ENCODE measurements around the gene ZNF92. TPM values are rescaled to one million over a fixed set of nuclear protein-coding genes. Genes with fewer than 3 reads are reported as not detected.

The ZNF92 gene
- total and polyA plus RNA-seq, 2 donors (not counting 1 experiment from before 2014, with no cell fraction given), result 8.2 to 65.4 TPM

DNA sequence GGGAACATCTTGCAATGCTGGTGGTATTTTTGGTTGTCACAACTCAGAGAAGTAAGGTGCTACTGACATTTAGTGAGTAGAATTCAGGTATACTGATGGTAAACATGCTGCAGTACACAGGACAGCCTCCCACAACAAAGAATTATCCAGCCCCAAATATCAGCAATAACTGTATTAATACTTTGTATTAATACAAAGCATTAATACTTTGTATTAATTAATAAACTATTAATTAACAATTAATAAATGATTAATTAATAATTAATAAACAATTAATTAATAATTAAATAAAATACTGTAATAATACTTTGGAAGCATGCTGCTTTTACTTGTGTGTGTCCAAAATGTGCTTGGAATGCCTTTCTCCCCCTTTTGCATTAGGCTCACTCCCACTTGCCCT, 62.5 kb downstream of the ZNF92 start:
- no peak overlapping the region for H3K27ac Mint-ChIP-seq
- H3K4me3 ChIP-seq (ENCODE audit: control extremely low read depth in 1 of 5, extremely low read depth in 1 of 5, insufficient read depth in 1 of 5, low read depth in 2 of 5, low read length in 4 of 5), result no peak overlapping the region
- H3K9me3 Mint-ChIP-seq (ENCODE audit: insufficient read depth), result no peaks in the 10 kb centered on the region
- H3K4me3 Mint-ChIP-seq, result no peak overlapping the region
- H3K9me3 ChIP-seq (ENCODE audit: control extremely low read depth in 1 of 3, control insufficient read depth in 2 of 3, insufficient read depth in 1 of 3, low read length in 2 of 3), result no peaks in the 10 kb centered on the region
- TF ChIP-seq CTCF (IDR thresholded peaks at IDR 0.05), result no peak
- TF ChIP-seq EZH2 (IDR thresholded peaks at IDR 0.05; ENCODE audit: borderline replicate concordance, insufficient read depth, low read depth, low read length, poor library complexity, severe bottlenecking), result no peak
- intact Hi-C loops (cut with micrococcal nuclease), result no loop called here
- H3K36me3 ChIP-seq (replicated peaks in 1 of 2; ENCODE audit: control extremely low read depth in 1 of 2, control insufficient read depth in 1 of 2, extremely low read depth in 1 of 2, insufficient read depth in 2 of 2, low read length in 1 of 2), result no peaks in the 10 kb centered on the region
- no peak overlapping the region for H3K9ac ChIP-seq (ENCODE audit: low read length)
- H3K79me2 ChIP-seq (ENCODE audit: control insufficient read depth, insufficient read depth, low read length), result no peaks in the 10 kb centered on the region
- no peaks in the 10 kb centered on the region for H4K20me1 ChIP-seq (ENCODE audit: control insufficient read depth, insufficient read depth, low read length, poor library complexity, severe bottlenecking)
- ATAC-seq (ENCODE audit: low read depth) (no peak), DNase-seq (no peak)
- no peaks in the 10 kb centered on the region for H3K4me1 ChIP-seq (ENCODE audit: control insufficient read depth in 2 of 2, insufficient read depth in 2 of 2, low read length in 2 of 2)
- CTCF ChIA-PET, result no interaction called here
- no peak overlapping the region for H3K27ac ChIP-seq (ENCODE audit: low read length in 2 of 2)
- H3K4me1 Mint-ChIP-seq, result peaks cover 2% of the 10 kb centered on the region
- H3K27me3 ChIP-seq (replicated peaks in 1 of 4; ENCODE audit: control extremely low read depth in 1 of 4, control insufficient read depth in 3 of 4, insufficient read depth in 4 of 4, low read length in 3 of 4), result no peaks in the 10 kb centered on the region
- H3K27me3 Mint-ChIP-seq, result peaks cover 4% of the 10 kb centered on the region
- no peak overlapping the region for H2AFZ ChIP-seq (ENCODE audit: insufficient read depth, low read depth, low read length, poor library complexity, severe bottlenecking)
- POLR2A ChIA-PET, result no interaction called here
- no peak overlapping the region for H3K4me2 ChIP-seq (replicated peaks; ENCODE audit: low read depth, low read length, poor library complexity, severe bottlenecking)

- intact Hi-C loops (cut with micrococcal nuclease), result no loop called here
- Histone ChIP-seq H3K9me3 (ENCODE audit: control extremely low read depth in 1 of 3, control insufficient read depth in 2 of 3, insufficient read depth in 1 of 3, low read length in 2 of 3) (peaks cover 0 to 2% (median 0%) of the 10 kb centered on the region in 3 donors), H3K27ac (ENCODE audit: low read length in 2 of 2) (no peak overlapping the region), H3K36me3 (replicated peaks in 1 of 2; ENCODE audit: control extremely low read depth in 1 of 2, control insufficient read depth in 1 of 2, extremely low read depth in 1 of 2, insufficient read depth in 2 of 2, low read length in 1 of 2) (no peaks in the 10 kb centered on the region), H4K20me1 (ENCODE audit: control insufficient read depth, insufficient read depth, low read length, poor library complexity, severe bottlenecking) (no peaks in the 10 kb centered on the region), H2AFZ (ENCODE audit: insufficient read depth, low read depth, low read length, poor library complexity, severe bottlenecking) (no peak overlapping the region), H3K9ac (ENCODE audit: low read length) (no peak overlapping the region), H3K4me1 (ENCODE audit: control insufficient read depth in 2 of 2, insufficient read depth in 2 of 2, low read length in 2 of 2) (no peaks in the 10 kb centered on the region), H3K4me2 (replicated peaks; ENCODE audit: low read depth, low read length, poor library complexity, severe bottlenecking) (no peak overlapping the region), H3K79me2 (ENCODE audit: control insufficient read depth, insufficient read depth, low read length) (no peaks in the 10 kb centered on the region), H3K4me3 (ENCODE audit: control extremely low read depth in 1 of 5, extremely low read depth in 1 of 5, insufficient read depth in 1 of 5, low read depth in 2 of 5, low read length in 4 of 5) (no peak overlapping the region), H3K27me3 (replicated peaks in 1 of 4; ENCODE audit: control extremely low read depth in 1 of 4, control insufficient read depth in 3 of 4, insufficient read depth in 4 of 4, low read length in 3 of 4) (no peaks in the 10 kb centered on the region)
- peaks cover 3% of the 10 kb centered on the region for H3K9me3 Mint-ChIP-seq (ENCODE audit: insufficient read depth)
- H3K27ac Mint-ChIP-seq, result no peak overlapping the region
- TF ChIP-seq EZH2 (IDR thresholded peaks at IDR 0.05; ENCODE audit: borderline replicate concordance, insufficient read depth, low read depth, low read length, poor library complexity, severe bottlenecking), result no peak
- no peak for TF ChIP-seq CTCF (IDR thresholded peaks at IDR 0.05)
- no peak overlapping the region for H3K4me3 Mint-ChIP-seq
- ChIA-PET POLR2A (interaction anchor here (0.6 kb wide), 1 partner anchor 169 kb away, joined by 3 read pairs; no protein-coding TSS in a partner anchor), CTCF (no interaction called here)
- 83% methylated on average over 1 of the region's 2 CpGs for WGBS (ENCODE audit: insufficient coverage)
- no peak for ATAC-seq (ENCODE audit: low read depth)
- no peaks in the 10 kb centered on the region for H3K4me1 Mint-ChIP-seq
- DNase-seq, result no peak
- H3K27me3 Mint-ChIP-seq, result peaks cover 4% of the 10 kb centered on the region
Observed at GRCh38 chr7:65438598-65438997, 64.9 kb downstream of the ZNF92 start.

Data from B cell (primary cell).